ENCODE measurements around the gene SLC4A5. TPM values are rescaled to one million over a fixed set of nuclear protein-coding genes. Genes with fewer than 3 reads are reported as not detected.

The SLC4A5 gene
- total RNA-seq, 2 experiments from 2014 or later = 1.6 to 2.8 TPM

DNA sequence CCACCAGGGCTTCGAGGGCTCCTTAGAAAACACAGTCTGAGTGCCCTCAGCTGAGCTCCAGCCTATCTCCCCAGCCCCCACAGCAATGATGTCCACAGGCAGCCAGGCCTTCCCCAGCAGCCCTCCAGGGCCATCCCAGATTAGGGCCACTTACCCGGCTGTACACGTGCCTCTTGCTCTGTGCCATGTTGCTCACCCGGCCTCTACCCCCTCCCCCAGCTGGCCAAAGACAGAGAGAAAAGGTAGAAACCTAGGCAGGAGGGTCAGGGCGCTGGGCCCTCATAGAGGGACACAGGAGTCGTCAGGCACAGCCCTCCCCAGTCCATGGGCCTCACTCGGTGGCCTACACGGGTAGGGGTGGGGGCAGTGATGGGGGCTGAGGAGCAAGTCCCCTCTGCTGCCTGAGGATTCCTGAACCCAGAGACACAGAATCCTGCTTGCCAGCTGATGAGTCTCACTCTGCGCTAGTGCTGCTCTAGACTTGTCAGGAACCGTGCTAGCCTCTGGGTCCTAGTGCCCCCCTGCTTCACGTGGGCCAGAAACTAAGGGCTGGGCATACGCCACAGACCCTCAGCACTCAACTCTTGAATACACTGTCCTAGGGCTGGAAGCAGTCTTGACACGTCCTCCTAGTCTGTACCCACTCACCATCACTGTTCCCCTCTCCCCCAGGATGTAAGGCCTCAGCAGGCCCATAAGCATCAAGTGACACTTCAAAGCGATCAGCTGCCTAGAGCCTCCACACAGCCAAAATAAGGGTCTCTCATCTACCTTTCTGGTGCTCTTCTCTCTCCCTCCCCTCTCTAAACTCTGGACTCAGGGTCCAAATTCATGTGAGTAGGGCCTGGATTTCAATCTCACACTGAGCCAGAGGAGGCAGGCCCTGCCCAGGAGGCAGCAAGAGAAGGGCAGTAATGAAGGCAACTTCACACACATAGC, 36.9 kb upstream of the SLC4A5 start, which contains the start of gene DCTN1:
Gene DCTN1 (minus strand): TSS at position 461 of the 939 bp plus-strand sequence. CDS start 274 bp downstream, at position 187.
- peak; percentile 60 for ATAC-seq
- Mint-ChIP-seq H3K4me3 (no peak within 1 kb of the TSS), H3K27ac (peak within 1 kb of the TSS; percentile 16), H3K4me1 (ENCODE audit: low read depth) (peaks cover 45% of the 10 kb centered on the region), H3K36me3 (ENCODE audit: low read depth) (peaks cover 27% of the 10 kb centered on the region), H3K9me3 (ENCODE audit: insufficient read depth) (no peaks in the 10 kb centered on the region), H3K27me3 (ENCODE audit: low read depth) (no peaks in the 10 kb centered on the region)
- ChIA-PET POLR2A (interaction anchor here (0.7 kb wide), 1 partner anchor 182 kb away, joined by 3 read pairs; the partner anchor contains the start of gene MTHFD2), CTCF (interaction anchor here (0.8 to 1.7 kb wide), 3 partner anchors 12 to 130 kb away, joined by 4 to 11 read pairs (median 4); no protein-coding TSS in a partner anchor)
- peak; percentile 32 for DNase-seq

DNA sequence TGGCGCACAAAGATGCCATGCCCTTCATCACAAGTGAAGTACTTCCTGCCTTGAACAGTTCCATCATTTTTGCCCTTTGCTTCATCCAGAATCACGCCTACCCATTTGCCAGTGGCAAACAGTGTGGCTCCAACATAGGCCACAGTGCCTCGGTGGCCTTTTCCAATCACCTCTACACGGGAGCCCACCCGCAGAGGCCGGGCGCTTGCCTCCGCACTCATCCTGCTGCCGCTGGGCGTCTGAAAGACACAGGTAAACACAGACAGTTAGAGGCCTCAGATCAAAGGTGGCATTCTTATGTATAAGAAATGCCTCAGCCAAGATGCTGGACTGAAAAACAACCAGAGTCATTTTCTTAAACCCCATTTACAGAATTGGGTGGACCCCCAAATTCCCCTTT, 34.8 kb upstream of the SLC4A5 start:
- ChIA-PET CTCF (no interaction called here), POLR2A (no interaction called here)
- no peaks in the 10 kb centered on the region for H3K9me3 Mint-ChIP-seq (ENCODE audit: insufficient read depth)
- H3K27ac Mint-ChIP-seq = no peak overlapping the region
- peaks cover 51% of the 10 kb centered on the region for H3K4me1 Mint-ChIP-seq (ENCODE audit: low read depth)
- H3K4me3 Mint-ChIP-seq = no peak overlapping the region
- DNase-seq = no peak
- ATAC-seq = no peak
- H3K36me3 Mint-ChIP-seq (ENCODE audit: low read depth) = peaks cover 23% of the 10 kb centered on the region
- H3K27me3 Mint-ChIP-seq (ENCODE audit: low read depth) = no peaks in the 10 kb centered on the region

DNA sequence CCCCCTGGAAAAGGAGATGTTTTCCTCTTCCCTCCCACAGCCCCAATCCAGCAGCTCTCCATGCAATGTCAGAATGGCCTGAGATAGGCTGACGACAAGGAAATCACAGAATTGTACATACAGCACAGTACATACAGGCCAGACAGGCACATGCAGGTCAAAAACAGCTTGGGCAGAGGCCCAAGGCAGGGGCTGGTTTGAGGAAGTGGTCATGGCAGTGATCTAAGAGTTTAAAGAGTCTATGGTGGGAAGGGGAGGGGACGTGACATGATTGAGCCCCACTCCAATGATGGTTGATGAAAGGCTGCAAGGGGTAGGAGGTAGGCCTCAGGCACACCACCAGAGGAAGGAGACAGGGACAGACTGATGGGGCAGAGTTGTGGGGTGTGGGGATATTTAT, 32.6 kb upstream of the SLC4A5 start:
- ATAC-seq = no peak
- POLR2A ChIA-PET = interaction anchor here (0.7 kb wide), 1 partner anchor 530 kb away, joined by 3 read pairs; no protein-coding TSS in a partner anchor
- H3K27me3 Mint-ChIP-seq (ENCODE audit: low read depth) = no peaks in the 10 kb centered on the region
- no peaks in the 10 kb centered on the region for H3K9me3 Mint-ChIP-seq (ENCODE audit: insufficient read depth)
- CTCF ChIA-PET = interaction anchor here (1.7 kb wide), 1 partner anchor 126 kb away, joined by 3 read pairs; no protein-coding TSS in a partner anchor
- H3K4me1 Mint-ChIP-seq (ENCODE audit: low read depth) = peaks cover 41% of the 10 kb centered on the region
- no peak overlapping the region for H3K4me3 Mint-ChIP-seq
- DNase-seq = no peak
- H3K36me3 Mint-ChIP-seq (ENCODE audit: low read depth) = peaks cover 26% of the 10 kb centered on the region
- H3K27ac Mint-ChIP-seq = peak overlapping the region; percentile 27

DNA sequence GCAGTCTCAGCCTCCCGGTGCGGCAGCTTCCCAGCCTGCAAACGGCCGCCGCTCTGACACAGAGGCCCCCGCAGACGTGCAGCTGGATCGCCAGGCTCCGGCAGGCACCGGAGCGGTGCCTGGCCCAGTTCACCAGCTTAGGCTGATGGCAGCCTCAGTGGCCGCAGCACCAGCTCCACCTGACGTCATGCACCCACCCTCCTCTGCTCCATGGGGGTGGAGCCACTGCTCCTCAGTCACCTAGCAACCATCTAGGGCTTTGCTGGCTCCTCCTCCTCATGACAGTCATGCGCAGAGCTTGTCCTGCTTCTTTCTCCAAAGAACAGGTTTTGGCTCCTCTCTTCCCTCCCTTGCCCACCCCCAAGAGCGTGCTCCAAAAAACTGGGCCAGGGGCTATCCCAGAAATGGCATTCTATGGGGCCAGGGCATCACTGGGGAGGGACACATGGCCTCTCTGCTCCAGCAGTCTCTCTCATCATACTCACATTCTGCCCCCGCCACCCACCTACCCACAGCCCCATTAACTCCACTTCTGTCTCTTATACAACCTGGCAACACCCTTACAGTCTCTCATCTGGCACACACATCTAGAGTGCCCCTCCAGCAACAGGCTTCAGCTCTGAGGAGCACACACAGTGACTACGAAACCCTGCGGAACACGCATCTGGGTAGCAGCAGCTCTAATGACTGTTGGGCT, 31.4 kb upstream of the SLC4A5 start:
- ChIA-PET CTCF (interaction anchor here (1.7 kb wide), 1 partner anchor 125 kb away, joined by 3 read pairs; no protein-coding TSS in a partner anchor), POLR2A (no interaction called here)
- peaks cover 30% of the 10 kb centered on the region for H3K4me1 Mint-ChIP-seq (ENCODE audit: low read depth)
- no peak for DNase-seq
- peaks cover 34% of the 10 kb centered on the region for H3K36me3 Mint-ChIP-seq (ENCODE audit: low read depth)
- ATAC-seq = no peak
- no peak overlapping the region for H3K4me3 Mint-ChIP-seq
- peak overlapping the region; percentile 14 for H3K27ac Mint-ChIP-seq
- no peaks in the 10 kb centered on the region for H3K9me3 Mint-ChIP-seq (ENCODE audit: insufficient read depth)
- H3K27me3 Mint-ChIP-seq (ENCODE audit: low read depth) = no peaks in the 10 kb centered on the region

DNA sequence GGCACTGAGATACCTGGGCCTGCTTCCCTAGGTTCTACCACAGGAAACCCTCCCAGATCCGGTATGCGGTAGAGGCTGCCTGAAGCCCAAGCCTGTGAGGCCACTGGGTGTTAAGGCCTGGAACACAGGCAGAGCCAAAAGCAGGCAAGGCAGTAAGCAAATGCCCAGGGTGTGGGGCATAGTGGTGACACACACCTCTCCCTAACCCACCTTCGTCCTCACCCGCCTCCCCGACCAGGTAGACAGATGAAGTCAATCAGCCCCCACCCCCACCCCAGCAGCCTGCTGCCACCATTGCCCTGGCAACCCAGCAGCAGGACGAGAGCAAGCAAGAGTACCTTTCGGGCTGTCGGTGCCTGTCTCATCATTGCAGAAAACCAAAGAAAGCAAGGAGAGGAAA, 30.8 kb upstream of the SLC4A5 start:
- ChIA-PET POLR2A (no interaction called here), CTCF (no interaction called here)

DNA sequence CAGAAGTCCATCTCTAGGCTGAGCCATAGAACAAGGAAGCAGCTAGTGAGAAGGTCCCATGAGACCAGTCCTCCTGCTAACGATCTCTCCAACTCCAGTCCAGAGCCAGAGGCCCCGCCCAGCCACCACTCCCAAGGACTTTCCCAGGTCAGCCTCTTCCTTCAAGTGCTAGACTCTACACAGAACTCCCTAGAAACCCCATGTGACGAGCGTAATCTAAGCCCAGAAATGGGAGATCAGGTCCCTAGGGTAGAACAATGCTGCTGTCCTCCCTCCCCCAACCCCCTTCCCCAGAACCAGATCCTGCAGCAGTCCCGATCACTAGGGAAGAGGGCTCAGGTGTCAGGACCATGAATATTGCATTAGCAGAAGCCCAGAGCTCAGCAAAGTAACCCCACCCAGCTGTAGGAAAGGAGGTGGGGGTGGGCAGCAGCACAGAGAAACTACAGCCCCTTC, 30.0 kb upstream of the SLC4A5 start:
- CTCF ChIA-PET = interaction anchor here (1.1 to 1.3 kb wide), 2 partner anchors 39 to 124 kb away, joined by 3 read pairs; no protein-coding TSS in a partner anchor
- Mint-ChIP-seq H3K9me3 (ENCODE audit: insufficient read depth) (no peaks in the 10 kb centered on the region), H3K27ac (no peak overlapping the region), H3K4me3 (no peak overlapping the region), H3K27me3 (ENCODE audit: low read depth) (no peaks in the 10 kb centered on the region), H3K4me1 (ENCODE audit: low read depth) (peaks cover 19% of the 10 kb centered on the region), H3K36me3 (ENCODE audit: low read depth) (peaks cover 38% of the 10 kb centered on the region)
- no peak for ATAC-seq
- no peak for DNase-seq
- POLR2A ChIA-PET = no interaction called here

More for the DNA sequence above, 30.8 kb upstream of the SLC4A5 start:
- Mint-ChIP-seq H3K4me3 (no peak overlapping the region), H3K36me3 (ENCODE audit: low read depth) (peaks cover 38% of the 10 kb centered on the region), H3K27ac (no peak overlapping the region), H3K4me1 (ENCODE audit: low read depth) (peaks cover 25% of the 10 kb centered on the region), H3K9me3 (ENCODE audit: insufficient read depth) (no peaks in the 10 kb centered on the region), H3K27me3 (ENCODE audit: low read depth) (no peaks in the 10 kb centered on the region)
- DNase-seq (no peak), ATAC-seq (no peak)

DNA sequence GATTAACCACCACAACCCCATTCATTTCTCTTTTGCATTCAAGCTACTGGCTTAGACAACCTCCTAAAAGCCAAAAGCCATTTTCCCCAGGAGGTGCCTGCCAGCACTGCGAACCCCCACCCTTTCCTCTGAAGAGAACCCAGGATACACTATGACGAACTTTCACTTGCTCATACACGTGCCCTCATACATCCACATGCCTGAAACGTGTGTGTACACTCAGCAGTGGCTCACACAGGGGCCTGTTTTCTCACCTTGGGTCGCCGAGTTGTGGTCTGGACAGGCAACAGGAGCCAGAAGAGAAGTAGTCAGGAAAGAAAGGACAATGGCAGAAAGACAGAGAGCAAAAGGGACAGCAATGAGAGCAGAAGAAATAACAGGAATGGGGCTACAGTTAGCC, 29.5 kb upstream of the SLC4A5 start:
- CTCF ChIA-PET = interaction anchor here (1.1 to 1.3 kb wide), 2 partner anchors 38 to 123 kb away, joined by 3 read pairs; no protein-coding TSS in a partner anchor
- no peak for ATAC-seq
- Mint-ChIP-seq H3K4me3 (no peak overlapping the region), H3K27me3 (ENCODE audit: low read depth) (no peaks in the 10 kb centered on the region), H3K36me3 (ENCODE audit: low read depth) (peaks cover 35% of the 10 kb centered on the region), H3K4me1 (ENCODE audit: low read depth) (peaks cover 19% of the 10 kb centered on the region), H3K27ac (no peak overlapping the region), H3K9me3 (ENCODE audit: insufficient read depth) (no peaks in the 10 kb centered on the region)
- POLR2A ChIA-PET = no interaction called here
- no peak for DNase-seq

DNA sequence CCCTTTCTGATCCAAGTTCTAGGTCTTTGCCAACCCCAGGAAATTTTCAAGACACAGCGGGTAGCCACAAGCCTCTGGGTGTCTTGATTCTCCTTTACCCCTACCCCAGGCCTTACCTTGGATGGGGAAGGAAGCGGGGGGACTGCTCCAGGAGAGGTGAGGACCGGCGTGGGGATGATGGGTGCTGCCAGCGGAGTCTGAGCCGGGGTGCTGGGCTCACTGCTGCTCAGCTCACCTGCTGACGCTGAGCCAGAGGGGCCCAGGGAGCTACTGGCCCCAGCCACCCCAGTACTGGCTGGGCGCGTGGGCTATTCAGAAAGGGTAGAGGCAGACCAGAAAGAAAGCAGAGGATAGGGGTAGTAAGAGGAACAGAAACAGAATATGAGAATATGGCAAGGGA, 28.2 kb upstream of the SLC4A5 start:
- no peak for ATAC-seq
- Mint-ChIP-seq H3K4me1 (ENCODE audit: low read depth) (peaks cover 15% of the 10 kb centered on the region), H3K27me3 (ENCODE audit: low read depth) (no peaks in the 10 kb centered on the region), H3K4me3 (no peak overlapping the region), H3K27ac (no peak overlapping the region), H3K36me3 (ENCODE audit: low read depth) (peaks cover 35% of the 10 kb centered on the region), H3K9me3 (ENCODE audit: insufficient read depth) (no peaks in the 10 kb centered on the region)
- CTCF ChIA-PET = no interaction called here
- POLR2A ChIA-PET = no interaction called here
- no peak for DNase-seq

DNA sequence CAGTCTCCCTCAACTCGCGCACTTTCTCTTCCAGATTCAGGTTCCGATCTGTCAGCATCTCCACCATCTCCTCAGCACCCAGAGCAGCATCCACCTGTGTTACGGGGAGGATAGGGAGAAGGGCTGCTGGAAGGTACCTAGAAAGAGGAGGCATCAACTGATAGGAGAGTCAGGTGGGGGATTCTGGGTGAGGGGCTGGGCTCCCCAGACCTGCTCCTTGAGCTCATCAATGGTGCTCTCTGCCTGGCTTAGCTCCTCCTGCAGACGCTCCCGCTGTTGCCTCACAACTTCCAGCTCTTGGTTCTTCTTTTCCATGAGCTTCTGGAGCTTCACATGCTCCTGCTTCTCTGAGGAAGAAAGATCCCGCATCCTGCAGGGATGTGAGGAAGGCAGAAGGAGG, 26.8 kb upstream of the SLC4A5 start:
- Mint-ChIP-seq H3K27me3 (ENCODE audit: low read depth) (no peaks in the 10 kb centered on the region), H3K9me3 (ENCODE audit: insufficient read depth) (no peaks in the 10 kb centered on the region), H3K4me3 (no peak overlapping the region), H3K36me3 (ENCODE audit: low read depth) (peaks cover 37% of the 10 kb centered on the region), H3K4me1 (ENCODE audit: low read depth) (peaks cover 6% of the 10 kb centered on the region), H3K27ac (no peak overlapping the region)
- ATAC-seq (no peak), DNase-seq (no peak)
- ChIA-PET CTCF (no interaction called here), POLR2A (no interaction called here)

DNA sequence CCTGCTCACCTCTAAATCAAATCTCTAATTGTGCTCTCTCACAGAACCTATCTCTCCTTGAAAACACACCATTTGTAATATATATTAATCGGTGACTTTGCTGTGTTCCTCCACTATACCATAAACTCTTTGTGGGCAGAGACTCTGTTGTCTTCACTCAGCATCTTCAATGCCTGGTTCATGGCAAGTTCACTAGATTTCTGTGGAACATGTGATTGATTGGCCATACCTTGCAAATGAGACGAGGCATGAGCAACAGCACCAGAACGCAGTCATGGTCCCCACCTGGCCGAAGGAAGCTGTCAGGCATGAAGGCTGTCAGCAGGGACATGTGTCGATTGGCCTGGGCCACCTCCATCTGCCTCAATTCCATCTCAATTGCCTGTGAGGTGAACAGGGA, 25.3 kb upstream of the SLC4A5 start:
- no peak for ATAC-seq
- Mint-ChIP-seq H3K4me1 (ENCODE audit: low read depth) (no peaks in the 10 kb centered on the region), H3K27me3 (ENCODE audit: low read depth) (no peaks in the 10 kb centered on the region)

DNA sequence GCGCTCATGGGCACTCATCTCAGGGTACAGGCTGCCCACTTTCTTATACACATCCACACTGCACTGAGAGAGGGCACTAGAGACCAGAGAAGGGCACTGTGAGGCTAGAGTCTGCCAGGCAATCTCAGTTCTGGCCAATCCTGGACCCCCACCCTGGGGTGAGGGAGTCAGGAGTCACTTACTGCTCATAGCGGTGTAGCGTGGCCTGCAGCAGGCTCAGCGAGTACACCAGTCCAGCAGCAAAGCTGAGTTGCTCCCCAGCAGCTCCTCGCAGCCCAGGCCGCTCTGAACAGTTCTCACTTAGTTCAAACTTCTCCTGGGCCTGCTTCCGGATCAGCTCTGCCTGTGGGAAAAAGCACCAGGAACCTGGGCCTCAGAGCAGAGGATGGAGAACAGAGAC, 24.6 kb upstream of the SLC4A5 start:
- no peak for ATAC-seq
- H3K27ac Mint-ChIP-seq = no peak overlapping the region
- CTCF ChIA-PET = interaction anchor here (1.4 kb wide), 1 partner anchor 221 kb away, joined by 3 read pairs; no protein-coding TSS in a partner anchor

More for the DNA sequence above, 25.3 kb upstream of the SLC4A5 start:
- H3K36me3 Mint-ChIP-seq (ENCODE audit: low read depth) = peaks cover 44% of the 10 kb centered on the region
- CTCF ChIA-PET = no interaction called here
- no peak overlapping the region for H3K4me3 Mint-ChIP-seq
- no peak overlapping the region for H3K27ac Mint-ChIP-seq
- no peaks in the 10 kb centered on the region for H3K9me3 Mint-ChIP-seq (ENCODE audit: insufficient read depth)
- no peak for DNase-seq
- POLR2A ChIA-PET = no interaction called here

More for the DNA sequence above, 24.6 kb upstream of the SLC4A5 start:
- Mint-ChIP-seq H3K9me3 (ENCODE audit: insufficient read depth) (no peaks in the 10 kb centered on the region), H3K27me3 (ENCODE audit: low read depth) (no peaks in the 10 kb centered on the region), H3K36me3 (ENCODE audit: low read depth) (peaks cover 48% of the 10 kb centered on the region), H3K4me3 (no peak overlapping the region), H3K4me1 (ENCODE audit: low read depth) (no peaks in the 10 kb centered on the region)
- POLR2A ChIA-PET = no interaction called here
- no peak for DNase-seq

All from activated CD8-positive, alpha-beta T cell treated with anti-CD3 and anti-CD28 coated beads, Interleukin-2, amount 10 ng/mL, durations not matched to agents 7 days and 5 days (primary cell).